NCI-H1092 (cell line): ENCODE measurements around the gene ECHDC1.
"Not testable (repeated sequence)": the region's sequence is repeated elsewhere in the genome, so short reads cannot be mapped to it uniquely, and the experiment has no call there.

ENCODE experiments used
- DNase-seq: peaks from one replicate; lab custom pipeline; 2025; lab: John Stamatoyannopoulos, UW

ECHDC1 gene, protein sequence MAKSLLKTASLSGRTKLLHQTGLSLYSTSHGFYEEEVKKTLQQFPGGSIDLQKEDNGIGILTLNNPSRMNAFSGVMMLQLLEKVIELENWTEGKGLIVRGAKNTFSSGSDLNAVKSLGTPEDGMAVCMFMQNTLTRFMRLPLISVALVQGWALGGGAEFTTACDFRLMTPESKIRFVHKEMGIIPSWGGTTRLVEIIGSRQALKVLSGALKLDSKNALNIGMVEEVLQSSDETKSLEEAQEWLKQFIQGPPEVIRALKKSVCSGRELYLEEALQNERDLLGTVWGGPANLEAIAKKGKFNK

DNA sequence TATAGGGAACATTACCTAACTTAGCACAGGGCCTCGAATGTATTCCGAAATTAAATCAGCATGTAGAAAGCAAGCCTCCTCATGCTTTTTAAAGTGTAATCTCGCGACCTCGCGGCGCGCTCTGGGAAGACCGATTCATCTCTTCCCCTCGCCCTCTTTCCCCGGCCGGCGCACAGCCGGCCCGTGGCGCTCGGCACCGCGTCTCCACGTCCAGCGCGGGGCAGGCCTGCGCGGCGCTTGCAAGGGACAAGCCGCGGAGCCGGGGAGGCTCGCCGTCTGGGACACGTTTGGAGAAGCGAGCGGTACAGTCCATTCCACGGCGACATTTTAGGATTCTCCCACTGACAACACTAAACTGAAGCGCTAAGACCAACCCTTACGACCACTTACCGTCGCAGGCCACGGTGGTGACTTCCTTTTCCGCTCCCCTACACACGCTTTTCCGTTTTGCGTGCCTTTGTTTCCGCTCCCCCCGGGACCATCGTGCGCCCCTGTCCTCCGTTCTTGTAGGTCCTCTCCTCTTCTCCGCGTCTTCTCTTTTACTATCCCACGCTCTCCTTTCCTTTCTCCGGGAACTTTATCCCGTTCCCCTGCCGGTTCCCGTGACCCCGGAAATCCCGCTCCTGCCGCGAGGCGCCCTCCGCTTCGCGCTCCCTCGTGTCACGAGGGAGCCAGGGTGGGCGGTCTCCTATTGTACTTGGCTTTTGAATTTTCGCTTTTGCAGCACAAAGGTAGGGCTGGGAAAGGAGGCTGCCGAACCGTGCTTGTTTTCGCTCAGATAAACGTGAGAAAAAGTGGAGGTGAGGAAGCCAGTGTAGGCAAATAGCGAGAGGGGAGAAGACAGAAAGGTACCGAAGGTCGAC is at the start of gene ECHDC1:
ECHDC1 (minus strand) TSS at position 664 of the 863 bp plus-strand sequence. CDS start 12,581 bp downstream, outside the sequence.
- peak; percentile 45 for DNase-seq

DNA sequence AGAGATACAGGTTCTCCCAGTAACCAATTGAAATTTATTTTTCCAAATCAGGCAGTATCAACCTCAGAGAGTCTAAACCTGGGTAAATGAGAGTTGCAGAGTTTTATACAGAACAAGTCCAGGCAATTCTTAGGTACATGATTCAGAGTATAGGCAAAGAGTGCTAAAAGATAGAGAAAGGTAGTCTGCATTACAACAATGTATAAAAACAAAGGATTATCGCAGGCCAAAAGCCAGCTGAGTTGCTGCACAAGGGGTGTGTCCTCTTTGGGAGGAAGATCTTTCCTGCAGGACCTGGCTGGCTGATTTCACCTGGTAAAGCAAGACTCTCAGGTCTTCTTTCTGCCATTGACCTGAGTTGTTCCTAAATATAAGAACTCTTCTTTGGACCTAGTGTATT is 48.9 kb upstream of the ECHDC1 start:
- no peak for DNase-seq

DNA sequence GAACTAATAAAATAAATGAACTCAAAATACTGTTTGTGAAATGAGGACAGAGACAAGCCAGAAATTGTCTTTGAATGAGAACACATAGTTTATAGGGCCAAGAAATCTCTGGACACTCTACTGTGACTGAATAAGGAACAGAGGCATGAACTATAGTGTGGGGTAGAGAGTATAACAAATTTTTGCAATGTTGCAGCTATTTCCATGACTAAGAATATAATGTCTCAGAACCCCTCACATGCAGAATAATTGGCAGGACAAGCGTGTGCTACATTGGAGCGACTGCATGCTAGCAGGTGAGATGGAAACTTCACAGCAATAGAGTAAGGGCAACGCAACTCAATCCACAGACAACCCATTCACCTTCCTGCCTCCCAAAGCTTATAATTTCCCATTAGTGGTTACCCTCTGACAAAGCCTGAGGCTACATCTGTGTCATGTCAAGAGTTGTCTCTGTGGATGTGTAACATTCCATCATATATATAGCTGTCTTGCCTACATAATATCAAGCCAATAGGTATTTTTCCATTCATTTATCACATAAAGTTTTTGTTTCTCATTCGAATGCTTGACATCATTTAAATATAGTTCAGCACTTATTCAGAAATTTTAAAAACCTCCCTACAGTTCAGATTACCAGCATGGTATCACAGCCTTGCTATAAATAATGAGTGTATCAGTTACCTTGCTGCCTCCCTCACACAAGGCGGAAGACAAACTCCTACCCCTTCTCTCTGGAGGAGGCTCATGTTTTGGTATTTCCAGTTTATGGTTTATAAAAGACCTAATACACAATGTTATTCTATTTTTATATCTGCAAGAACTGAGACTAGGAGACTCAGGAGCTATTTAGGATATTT is 47.9 kb upstream of the ECHDC1 start:
- no peak for DNase-seq

DNA sequence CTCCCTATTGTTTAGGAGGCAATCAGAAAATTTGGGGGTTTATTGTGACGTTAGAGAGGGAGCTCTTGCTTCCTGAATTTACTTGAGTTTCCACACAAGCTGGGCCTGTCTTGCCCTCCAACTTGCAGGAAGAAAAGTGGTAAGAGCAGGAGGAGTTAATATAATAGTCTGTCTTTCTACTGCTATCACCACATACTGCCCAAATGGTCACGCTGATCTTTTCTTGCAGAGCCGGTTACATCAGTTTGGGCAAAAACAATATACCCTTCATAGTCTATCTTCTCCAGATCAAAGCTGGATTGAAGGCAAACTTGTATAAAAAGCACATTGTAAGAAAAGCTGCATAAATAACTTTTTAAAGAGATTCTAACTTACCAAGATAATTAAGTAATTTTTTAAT is 46.3 kb upstream of the ECHDC1 start:
- DNase-seq = no peak

DNA sequence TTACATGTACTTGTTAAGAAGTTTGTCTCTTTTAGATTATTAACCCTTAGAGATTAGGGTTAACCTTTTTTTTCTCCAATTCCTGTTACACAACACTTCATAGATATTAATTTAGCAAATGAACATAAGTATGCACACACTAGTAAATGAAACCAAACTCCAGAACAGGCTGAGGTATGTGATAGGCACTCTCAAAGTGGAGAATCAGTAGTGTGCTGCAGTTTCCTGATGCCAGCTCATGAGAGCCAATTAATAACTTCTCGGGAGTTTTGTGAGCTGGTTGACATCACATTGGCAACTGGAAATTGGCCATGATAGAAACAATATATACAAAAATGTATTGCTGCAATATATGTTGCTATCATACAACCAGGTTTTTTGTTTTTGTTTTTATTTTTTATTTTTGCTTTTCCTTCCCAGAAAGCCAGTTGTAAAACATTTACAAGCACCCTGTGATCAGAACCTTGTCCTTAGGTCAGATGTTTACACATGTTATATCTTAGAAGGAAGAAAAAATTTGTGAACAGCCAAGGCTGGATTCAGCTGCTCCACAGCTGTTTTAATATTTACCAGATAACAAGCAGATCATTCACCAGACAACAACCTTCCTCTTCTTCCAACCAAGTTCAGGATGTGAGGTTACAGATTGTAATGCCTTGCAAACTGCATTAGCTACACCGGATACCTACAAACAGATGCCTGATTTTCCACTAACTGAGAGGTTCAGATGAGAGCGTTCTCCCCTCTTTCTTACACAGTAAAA is 42.4 kb upstream of the ECHDC1 start:
- no peak for DNase-seq

DNA sequence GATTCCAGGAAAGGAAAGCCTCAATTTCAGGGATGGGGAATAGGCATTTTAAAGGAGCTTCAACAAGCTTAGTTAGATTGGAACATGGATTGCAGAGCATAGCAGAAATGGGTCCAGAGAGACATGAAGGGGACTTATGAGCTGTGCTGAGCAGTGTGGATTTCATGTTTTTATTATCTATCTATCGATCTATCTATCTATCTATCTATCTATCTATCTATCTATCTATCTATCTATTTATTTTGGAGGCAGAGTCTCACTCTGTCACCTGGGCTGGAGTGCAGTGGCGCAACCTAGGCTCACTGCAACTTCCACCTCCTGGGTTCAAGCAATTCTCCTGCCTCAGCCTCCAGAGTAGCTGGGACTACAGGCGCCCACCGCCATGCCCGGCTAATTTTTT is 41.4 kb upstream of the ECHDC1 start:
- DNase-seq = not testable (repeated sequence)

DNA sequence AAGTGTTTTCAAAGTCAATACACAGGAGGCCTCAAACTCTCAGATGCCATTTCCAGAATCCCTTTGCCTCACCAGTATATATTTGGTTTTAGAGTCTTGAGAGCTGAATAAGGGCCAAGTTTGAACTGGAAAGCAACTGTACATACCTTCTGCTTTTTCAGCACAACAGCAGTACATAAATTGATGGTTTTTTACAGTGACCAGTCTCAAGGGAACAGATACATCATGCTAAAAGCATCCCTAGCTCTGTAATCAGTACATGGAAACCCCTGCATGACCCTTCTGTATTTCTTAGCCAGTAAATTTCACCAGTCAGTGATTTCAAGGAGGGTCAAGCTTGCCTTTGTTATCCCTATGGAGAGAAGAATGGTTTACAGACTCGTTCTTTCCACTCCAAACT is 40.6 kb upstream of the ECHDC1 start:
- no peak for DNase-seq

DNA sequence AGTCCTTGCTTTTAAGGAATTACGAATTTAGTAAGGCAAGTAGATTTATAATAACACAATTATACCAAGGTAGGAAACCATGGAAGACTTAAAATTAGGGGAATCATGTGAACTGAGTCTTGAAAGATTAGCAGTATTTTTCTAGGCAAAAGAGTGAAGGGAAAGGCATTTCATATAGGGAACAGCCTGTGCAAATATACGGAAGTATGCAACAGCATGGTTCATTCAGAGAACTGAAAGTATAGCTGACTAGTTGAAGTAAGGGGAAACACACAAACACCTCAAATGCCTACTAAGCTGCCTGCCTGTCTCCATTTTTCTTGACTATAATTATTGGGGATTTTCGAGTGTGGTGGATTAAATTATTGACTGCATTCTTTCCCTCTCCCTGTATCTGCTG is 39.0 kb upstream of the ECHDC1 start:
- no peak for DNase-seq

DNA sequence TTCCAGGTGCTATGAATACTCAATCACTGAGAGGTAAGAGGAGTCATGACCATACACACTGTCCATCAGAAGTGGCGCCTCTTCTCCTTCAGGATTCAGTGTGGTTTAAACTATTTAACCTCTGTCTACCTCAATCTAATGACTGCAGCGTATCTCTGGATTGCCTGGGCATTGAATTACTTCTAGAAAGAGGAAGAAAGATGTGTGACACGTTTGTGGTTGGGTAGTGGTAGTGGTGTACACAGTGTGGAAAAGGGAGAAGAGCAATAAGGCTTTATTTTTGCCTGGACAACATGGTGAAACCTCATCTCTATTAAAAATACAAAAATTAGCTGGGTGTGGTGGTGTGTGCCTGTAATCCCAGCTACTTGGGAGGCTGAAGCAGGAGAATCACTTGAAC is 38.0 kb upstream of the ECHDC1 start:
- DNase-seq = no peak

DNA sequence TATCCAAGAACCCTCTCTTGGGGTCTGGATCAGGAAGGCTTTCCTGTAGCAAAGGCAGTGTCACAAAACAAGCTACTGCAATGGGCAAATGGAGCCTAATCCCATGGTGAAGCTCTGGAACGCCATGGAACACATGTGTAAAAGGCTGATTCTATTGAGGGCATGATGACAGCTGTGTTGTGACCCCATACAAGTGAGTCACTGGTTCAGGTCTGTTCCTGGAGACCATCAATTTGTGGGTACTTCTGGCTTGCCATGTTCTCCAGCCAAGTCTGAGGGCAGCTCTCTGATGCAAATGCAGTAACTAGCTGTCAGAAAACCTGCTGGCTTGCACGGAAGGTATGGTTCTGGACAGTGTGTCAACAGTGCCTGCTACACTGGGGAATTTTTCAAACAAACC is 33.3 kb upstream of the ECHDC1 start:
- no peak for DNase-seq

DNA sequence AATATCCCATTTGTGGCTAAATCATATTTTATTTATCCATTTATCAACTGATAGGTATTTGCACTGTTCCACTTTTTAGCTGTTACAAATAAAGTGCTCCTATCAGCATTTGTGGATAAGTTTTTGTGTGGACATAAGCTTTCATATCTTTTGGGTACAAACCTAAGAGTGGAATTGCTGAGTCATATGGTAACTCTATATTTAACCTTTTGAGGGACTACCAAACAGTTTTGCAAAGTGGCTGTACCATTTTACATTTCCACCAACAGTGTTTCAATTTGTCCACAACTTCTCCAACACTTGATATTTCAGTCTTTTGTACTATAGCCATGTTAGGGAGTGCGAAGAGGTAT is 23.6 kb upstream of the ECHDC1 start:
- no peak for DNase-seq

DNA sequence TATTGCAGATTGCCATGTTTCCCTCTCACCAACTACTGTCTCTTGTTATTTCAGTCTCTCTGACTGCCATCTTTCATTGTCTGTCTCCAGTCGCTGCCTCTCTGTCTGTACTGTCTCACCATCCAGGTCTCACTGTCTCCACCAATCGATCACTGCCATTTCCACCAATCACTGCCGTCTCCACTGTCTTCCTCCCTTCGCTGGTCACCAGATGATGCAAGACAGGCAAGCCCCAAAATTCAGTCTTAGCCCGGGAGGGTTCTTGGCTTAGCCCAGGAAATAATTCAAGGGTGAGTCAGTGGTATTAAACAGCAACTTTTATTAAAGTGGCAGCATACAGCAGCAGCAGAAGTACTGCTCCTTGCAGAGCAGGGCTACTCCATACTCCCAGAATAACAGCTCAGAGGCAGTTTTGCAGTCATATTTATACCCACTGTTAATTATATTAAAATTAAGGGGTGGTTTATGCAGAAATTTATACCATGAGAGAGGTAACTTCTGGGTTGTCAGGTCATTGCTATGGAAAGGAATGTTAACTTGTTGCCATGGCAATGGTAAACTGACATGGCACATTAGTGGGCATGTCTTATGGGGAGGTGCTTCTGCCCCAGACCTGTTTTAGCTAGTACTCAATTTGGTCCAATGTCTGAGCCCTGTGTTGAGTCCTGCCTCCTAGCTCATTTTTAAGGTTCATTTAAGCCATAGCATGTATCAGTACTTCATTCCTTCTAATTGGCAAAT is 23.0 kb upstream of the ECHDC1 start:
- no peak for DNase-seq

DNA sequence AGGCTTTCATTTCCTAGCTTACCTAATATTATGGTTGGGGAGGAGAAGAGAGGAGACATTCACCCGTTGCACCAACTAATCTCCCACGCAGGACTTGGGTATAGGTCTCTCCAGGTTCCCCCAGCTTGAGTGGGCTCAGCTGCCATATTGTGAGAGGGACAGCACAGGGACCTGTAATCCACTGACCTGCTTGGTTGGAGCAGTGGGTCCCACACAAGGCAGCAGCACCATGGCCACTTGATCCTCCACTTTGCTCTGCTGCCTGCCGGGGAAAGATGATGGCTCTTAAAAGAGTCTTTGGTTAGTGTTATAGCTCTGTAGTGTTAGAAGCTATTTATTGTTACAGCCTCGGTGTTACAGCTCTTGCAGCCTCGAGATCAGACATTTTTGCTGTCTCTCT is 22.5 kb upstream of the ECHDC1 start:
- no peak for DNase-seq

DNA sequence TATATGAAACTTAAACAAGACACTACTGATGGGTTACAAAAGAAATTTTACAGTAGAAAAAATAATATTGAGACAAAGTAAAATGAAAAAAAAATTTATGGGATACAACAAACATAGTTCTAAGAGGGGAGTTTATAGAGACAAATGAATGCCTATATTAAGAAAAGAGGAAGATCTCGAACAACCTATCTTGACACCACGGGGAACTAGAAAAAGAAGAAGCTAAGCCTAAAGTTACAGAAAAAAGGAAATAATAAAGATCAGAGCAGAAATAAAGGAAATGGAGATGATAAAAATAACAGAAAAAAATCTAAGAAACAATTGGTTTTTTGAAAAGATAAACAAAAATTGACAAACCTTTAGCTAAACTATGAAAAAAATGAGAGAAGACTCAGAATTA is 9.1 kb upstream of the ECHDC1 start:
- DNase-seq = no peak

DNA sequence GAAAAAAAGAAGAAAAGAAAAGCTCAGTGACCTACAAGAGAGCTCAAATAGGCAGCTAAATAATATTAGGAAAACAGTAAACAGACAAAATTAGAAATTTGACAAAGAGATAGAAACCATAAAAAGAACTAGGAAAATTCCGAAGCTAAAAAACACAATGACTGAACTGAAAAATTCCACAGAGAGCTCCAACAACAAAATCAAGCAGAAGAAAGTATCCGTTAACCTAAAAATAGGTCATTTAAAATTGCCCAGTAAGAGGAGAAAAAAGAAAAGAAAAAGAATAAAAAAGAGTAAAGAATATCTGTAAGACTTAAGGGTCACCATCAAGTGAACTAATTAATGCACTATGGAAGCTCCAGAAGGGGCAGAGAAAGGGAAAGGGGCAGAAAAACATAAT is 6.6 kb upstream of the ECHDC1 start:
- no peak for DNase-seq

DNA sequence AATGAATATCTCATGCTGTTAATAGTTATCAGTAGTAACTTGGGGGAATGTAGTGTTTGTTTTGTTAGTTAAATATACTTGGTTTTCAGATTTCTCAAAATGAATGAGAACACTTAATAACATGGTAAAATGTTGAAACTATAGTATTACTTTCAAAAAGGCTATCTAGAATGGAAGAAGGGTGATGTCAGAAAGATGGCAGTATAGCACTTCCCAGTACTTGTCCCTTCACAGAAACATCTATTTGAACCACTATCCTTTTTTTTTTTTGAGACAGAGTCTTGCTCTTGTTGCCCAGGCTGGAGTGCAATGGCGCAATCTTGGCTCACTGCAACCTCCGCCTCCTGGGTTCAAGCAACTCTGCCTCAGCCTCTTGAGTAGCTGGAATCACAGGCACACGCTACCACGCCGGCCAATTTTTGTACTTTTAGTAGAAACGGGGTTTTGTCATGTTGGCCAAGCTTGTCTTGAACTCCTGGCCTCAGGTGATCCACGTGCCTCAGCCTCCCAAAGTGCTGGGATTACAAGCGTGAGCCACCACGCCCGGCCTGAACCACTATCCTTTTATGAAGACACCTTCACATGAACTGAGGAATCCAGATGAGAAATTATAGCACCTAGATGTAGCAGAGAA is 4.7 kb upstream of the ECHDC1 start:
- no peak for DNase-seq

DNA sequence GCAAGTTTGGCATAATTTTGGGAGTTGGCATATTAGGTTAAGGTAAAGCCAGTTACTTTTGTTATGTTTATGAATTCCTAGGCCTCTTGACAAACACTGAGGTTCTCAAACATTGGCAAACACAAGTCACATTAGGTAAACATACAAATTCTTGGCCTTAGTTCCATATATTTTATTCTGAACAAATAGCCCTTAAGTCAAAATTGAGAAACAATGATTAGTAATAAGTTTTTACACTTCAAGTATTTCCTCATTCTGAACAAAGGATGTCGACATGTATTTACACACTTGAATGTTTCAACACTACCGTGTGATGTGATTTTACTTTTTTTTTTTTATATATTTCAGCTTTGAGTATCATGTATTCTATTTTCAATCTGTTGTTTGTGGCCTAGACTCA is 3.8 kb upstream of the ECHDC1 start:
- DNase-seq = no peak

DNA sequence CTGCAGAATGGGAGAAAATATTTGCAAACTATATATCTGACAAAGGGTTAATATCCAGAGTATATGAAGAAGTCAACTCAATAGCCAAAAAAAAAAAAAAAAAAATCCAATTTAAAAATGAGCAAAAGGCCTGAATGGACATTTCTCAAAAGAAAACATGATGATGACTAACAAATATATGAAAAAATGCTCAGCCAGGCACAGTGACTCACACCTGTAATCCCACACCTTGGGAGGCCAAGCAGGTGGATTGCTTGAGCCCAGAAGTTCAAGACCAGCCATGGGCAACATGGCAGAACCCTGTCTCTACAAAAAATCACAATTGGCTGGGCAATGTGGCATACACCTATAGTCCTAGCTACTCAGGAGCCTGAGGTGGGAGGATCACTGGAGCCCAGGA is 2.1 kb upstream of the ECHDC1 start:
- no peak for DNase-seq

DNA sequence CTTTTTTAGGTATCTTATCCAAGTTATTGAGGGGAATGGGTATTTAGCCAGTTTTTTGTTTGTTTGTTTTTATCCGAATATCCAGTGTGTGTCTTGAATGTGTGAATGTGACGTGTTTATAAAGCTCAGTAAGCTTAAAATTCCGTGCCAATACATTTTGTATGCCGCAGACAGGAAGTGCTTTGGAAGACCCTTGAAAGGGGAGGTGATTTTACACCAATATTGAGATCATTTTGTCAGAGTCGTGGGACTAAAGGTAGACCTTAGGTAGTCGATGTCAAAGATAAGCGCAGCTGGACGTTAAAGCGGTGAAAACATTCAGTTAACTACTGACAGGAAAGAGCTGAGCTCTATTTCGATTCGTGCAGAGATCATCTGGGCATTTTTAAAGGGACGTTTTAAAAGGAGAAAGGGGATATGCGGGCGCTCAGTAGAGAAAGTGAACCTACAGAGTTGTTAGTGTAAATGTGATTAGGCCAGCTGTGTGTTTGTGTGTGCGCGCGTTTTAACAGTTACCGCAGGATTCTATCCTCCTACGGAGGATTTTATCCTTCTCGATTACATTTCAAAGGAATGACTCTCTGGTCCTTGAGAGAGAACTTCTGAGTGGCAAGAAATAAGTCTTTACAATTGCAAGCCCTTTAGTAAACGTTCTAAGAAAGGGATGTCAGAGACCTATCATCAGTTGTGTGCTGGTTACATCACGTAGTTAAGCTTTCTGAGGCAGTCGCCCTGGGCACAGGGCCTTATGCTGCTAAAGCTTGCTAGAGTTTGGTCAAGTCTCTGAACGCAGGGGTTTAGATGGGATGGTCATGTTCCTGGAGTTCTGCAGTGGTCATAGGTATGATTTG is 625 bp upstream of the ECHDC1 start:
- no peak for DNase-seq
